ENCODE measurements around the gene ASCL5. TPM values are rescaled to one million over a fixed set of nuclear protein-coding genes. Genes with fewer than 3 reads are reported as not detected.

The ASCL5 gene
- total RNA-seq, 1 experiment from 2014 or later: 0.15 TPM

- Histone ChIP-seq H3K27me3 (ENCODE audit: insufficient read depth, low read length) (no peaks in the 10 kb centered on the region), H3K56ac (ENCODE audit: insufficient read length, low read depth, low read length) (no peak overlapping the region), H4K20me1 (ENCODE audit: control insufficient read depth, insufficient read depth, insufficient read length) (no peaks in the 10 kb centered on the region), H3K18ac (ENCODE audit: insufficient read length, low read depth, low read length) (no peak overlapping the region), H2BK5ac (ENCODE audit: insufficient read length, low read length) (no peak overlapping the region), H3T11ph (ENCODE audit: low read length) (no peak overlapping the region), H3K27ac (ENCODE audit: insufficient read length, low read depth, low read length) (no peak overlapping the region), H3K23me2 (ENCODE audit: insufficient read length, low read depth, low read length, poor library complexity, severe bottlenecking) (no peaks in the 10 kb centered on the region), H3K9ac (ENCODE audit: extremely low read depth, insufficient read length, low read length) (no peak overlapping the region), H4K5ac (ENCODE audit: insufficient read length, low read depth, low read length) (no peak overlapping the region), H3K14ac (ENCODE audit: insufficient read depth, low read length) (no peak overlapping the region), H3K9me3 (ENCODE audit: control insufficient read depth, low read depth, low read length) (no peaks in the 10 kb centered on the region), H3K4ac (ENCODE audit: low read depth, low read length) (no peak overlapping the region), H3K79me1 (ENCODE audit: insufficient read depth, low read depth, low read length, poor library complexity, severe bottlenecking) (no peaks in the 10 kb centered on the region), H3K4me2 (ENCODE audit: insufficient read depth, insufficient read length, low read length) (no peak overlapping the region), H2BK12ac (ENCODE audit: insufficient read length, low read depth, low read length) (no peak overlapping the region), H4K8ac (replicated peaks; ENCODE audit: insufficient read length, low read depth, low read length) (no peak overlapping the region), H4K91ac (ENCODE audit: insufficient read length, low read depth, low read length) (no peak overlapping the region), H2BK20ac (ENCODE audit: low read depth, low read length, poor library complexity, severe bottlenecking) (no peak overlapping the region), H3K79me2 (ENCODE audit: insufficient read depth, low read length) (no peaks in the 10 kb centered on the region), H2BK15ac (ENCODE audit: low read depth, low read length) (no peak overlapping the region), H3K23ac (ENCODE audit: insufficient read length, low read depth, low read length) (no peak overlapping the region), H2AFZ (ENCODE audit: low read length) (no peak overlapping the region), H2AK5ac (ENCODE audit: insufficient read length, low read length) (no peak overlapping the region), H2BK120ac (ENCODE audit: low read depth, low read length, poor library complexity, severe bottlenecking) (no peak overlapping the region), H3K4me1 (ENCODE audit: insufficient read depth, low read length) (no peaks in the 10 kb centered on the region)
- no CpG with 5 or more reads among the region's 16 CpGs for WGBS (ENCODE audit: extremely low coverage, insufficient read length, low lambda C conversion rate)
- H3K27me3 Mint-ChIP-seq (ENCODE audit: low read depth): no peaks in the 10 kb centered on the region
- H3K9me3 Mint-ChIP-seq: no peaks in the 10 kb centered on the region
- H3K4me3 Mint-ChIP-seq: no peak overlapping the region
- no peaks in the 10 kb centered on the region for H3K4me1 Mint-ChIP-seq
- H3K36me3 Mint-ChIP-seq (ENCODE audit: insufficient read depth in 1 of 3, low read depth in 3 of 3): peaks cover 47 to 90% (median 89%) of the 10 kb centered on the region in 3 experiments; a peak in 6 of 7 replicates
- no peak for DNase-seq
- H3K27ac Mint-ChIP-seq: no peak overlapping the region; a peak in 1 of 7 replicates
- no peak for TF ChIP-seq CTCF (conservative IDR thresholded peaks at IDR 0.05)
These were observed 15.2 kb upstream of the ASCL5 start for GRCh38 chr1:201142011-201142848.
